Upper lobe of left lung (tissue), 4 donors: ENCODE results near the gene BTRC.

ENCODE experiments used
- CTCF ChIP-seq, 6 experiments: fragments of 450-650 bp in 4 of 6; fragments of 200-600 bp in 2 of 6; sonication (generic) in 2 of 6; IDR thresholded peaks; one replicate each; pipeline ENCODE4 v1.5.1; 2016 to 2019; ENCODE audit warnings: antibody characterized with exemption in 6 of 6
- POLR2A ChIP-seq, 4 donors: fragments of 450-650 bp; IDR thresholded peaks; one replicate each; pipeline ENCODE4 v1.5.1; 2016 to 2017; ENCODE audit warnings: antibody characterized with exemption in 4 of 4, mild to moderate bottlenecking in 2 of 4
- POLR2AphosphoS5 ChIP-seq, 2 donors: sonication (generic); formaldehyde crosslinking; IDR thresholded peaks; one replicate each; pipeline ENCODE4 v1.5.1; 2017; ENCODE audit warnings: antibody characterized with exemption in 2 of 2

- TF ChIP-seq POLR2AphosphoS5 (IDR thresholded peaks at IDR 0.05) (no peak), CTCF (IDR thresholded peaks at IDR 0.05) (no peak), POLR2A (IDR thresholded peaks at IDR 0.05) (no peak)
These were observed 198.5 kb downstream of the BTRC start for GRCh38 chr10:101552442-101552841.
